HG03139 (cell line): Measurements from ENCODE around the gene SHOX.

Experiments used
- ATAC-seq: cut with Tn5 transposase; IDR thresholded peaks from one replicate; pipeline ENCODE4 v1.9.1; 2021; ENCODE audit not compliant: unreplicated experiment

SHOX gene

GRCh38 chrX:663841-664240, 33.2 kb downstream of the SHOX start:
- ATAC-seq = no peak

- no peak for ATAC-seq
These were observed 36.5 kb downstream of the SHOX start for GRCh38 chrX:666762-667720.

- ATAC-seq = no peak
These were observed 40.1 kb downstream of the SHOX start for GRCh38 chrX:670645-671044.

- ATAC-seq = no peak
These were observed 42.3 kb downstream of the SHOX start for GRCh38 chrX:672931-673330.

- no peak for ATAC-seq
These were observed 44.8 kb downstream of the SHOX start for GRCh38 chrX:675279-675954.

GRCh38 chrX:675955-676295, 45.3 kb downstream of the SHOX start:
- ATAC-seq = no peak

- ATAC-seq = no peak
These were observed 46.8 kb downstream of the SHOX start for GRCh38 chrX:677376-677775.

GRCh38 chrX:679291-679979, 48.8 kb downstream of the SHOX start:
- no peak for ATAC-seq

- no peak for ATAC-seq
These were observed 49.5 kb downstream of the SHOX start for GRCh38 chrX:680062-680461.

- ATAC-seq = no peak
These were observed 51.4 kb downstream of the SHOX start for GRCh38 chrX:681989-682388.

- no peak for ATAC-seq
These were observed 52.3 kb downstream of the SHOX start for GRCh38 chrX:682892-683291.

- ATAC-seq = no peak
These were observed 53.0 kb downstream of the SHOX start for GRCh38 chrX:683576-683975.

GRCh38 chrX:685120-686032, 54.8 kb downstream of the SHOX start:
- no peak for ATAC-seq

GRCh38 chrX:689983-690382, 59.4 kb downstream of the SHOX start:
- no peak for ATAC-seq

- no peak for ATAC-seq
These were observed 64.2 kb downstream of the SHOX start for GRCh38 chrX:694800-695199.

GRCh38 chrX:698206-698605, 67.6 kb downstream of the SHOX start:
- ATAC-seq = no peak

- no peak for ATAC-seq
These were observed 70.3 kb downstream of the SHOX start for GRCh38 chrX:700936-701335.

GRCh38 chrX:701673-702072, 71.1 kb downstream of the SHOX start:
- no peak for ATAC-seq

- ATAC-seq = no peak
These were observed 72.9 kb downstream of the SHOX start for GRCh38 chrX:703466-703865.

- ATAC-seq = no peak
These were observed 73.3 kb downstream of the SHOX start for GRCh38 chrX:703866-704265.
